SKM-1 (cell line): ENCODE measurements around the gene FIBCD1.
"Not testable (repeated sequence)": the region's sequence is repeated elsewhere in the genome, so short reads cannot be mapped to it uniquely, and the experiment has no call there.

Experiments used
- DNase-seq: peaks from one replicate; lab custom pipeline; 2025; ENCODE audit not compliant: unreplicated experiment; lab: John Stamatoyannopoulos, UW

FIBCD1 gene

GRCh38 chr9:130955947-130956621, 17.0 kb upstream of the FIBCD1 start:
- DNase-seq: no peak

DNA sequence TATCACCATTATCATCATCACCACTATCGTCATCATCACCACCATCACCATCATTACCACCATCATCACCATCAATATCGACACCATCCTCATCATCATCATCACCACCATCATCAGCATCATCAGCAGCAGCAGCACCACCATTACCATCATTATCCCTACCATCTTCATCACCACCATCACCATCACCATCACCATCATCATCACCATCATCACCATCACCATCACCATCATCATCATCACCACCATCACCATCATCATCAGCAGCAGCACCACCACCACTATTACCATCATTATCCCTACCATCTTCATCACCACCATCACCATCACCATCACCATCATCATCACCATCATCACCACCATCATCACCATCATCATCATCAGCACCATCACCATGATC, 15.9 kb upstream of the FIBCD1 start:
- DNase-seq: not testable (repeated sequence)

- DNase-seq: no peak
These were observed 15.3 kb upstream of the FIBCD1 start for GRCh38 chr9:130954317-130954716.

GRCh38 chr9:130952065-130952762, 13.2 kb upstream of the FIBCD1 start:
- DNase-seq: no peak

DNA sequence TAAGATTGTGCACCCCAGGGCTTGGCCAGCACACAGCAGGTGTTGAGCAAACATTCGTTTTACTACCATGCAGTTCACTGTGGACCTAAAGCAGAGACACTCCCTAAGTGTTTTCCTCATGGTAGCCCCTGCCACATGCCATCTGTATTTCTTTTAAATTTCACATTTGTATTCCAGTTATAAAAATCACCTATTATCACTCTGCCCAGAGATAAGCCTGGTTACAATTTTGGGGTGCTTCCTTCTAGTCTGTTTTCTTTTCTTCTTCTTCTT, 10.9 kb upstream of the FIBCD1 start:
- DNase-seq: no peak

DNA sequence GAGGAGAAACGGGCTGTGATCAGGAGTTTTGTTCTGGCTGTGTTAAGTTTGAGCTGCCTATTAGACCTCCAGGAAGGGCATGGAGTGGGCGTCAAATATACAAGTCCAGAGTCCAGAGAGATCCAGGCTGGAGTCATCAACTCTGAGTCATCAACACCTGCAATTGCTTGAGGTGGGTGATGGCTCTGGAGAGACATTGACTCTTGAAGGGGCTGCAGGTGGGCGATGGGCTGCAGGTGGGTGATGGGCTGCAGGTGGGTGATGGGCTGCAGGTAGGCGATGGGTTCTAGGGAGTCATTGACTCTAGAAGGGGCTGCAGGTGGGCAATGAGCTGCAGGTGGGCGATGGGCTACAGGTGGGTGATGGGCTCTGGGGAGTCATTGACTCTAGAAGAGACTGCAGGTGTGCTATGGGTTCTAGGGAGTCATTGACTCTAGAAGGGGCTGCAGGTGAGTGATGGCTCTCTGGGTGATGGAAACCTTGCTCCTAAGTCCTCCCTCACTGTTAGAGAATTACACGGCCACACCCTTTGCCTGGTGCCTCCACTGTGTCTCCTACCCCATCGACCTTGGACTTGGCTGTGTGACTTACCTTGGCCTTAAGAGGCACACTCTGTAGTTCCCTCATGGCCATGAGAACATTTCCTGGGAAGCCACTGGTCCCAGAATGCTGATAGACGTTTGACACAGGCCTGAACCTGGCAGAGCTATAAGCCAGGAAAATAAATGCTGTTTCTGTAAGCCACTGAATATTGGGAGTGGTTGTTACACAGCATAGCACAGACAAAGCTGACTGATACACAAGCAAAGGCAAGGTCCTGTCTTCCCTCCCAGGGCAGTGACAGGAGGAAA, 10.4 kb upstream of the FIBCD1 start:
- DNase-seq: no peak

DNA sequence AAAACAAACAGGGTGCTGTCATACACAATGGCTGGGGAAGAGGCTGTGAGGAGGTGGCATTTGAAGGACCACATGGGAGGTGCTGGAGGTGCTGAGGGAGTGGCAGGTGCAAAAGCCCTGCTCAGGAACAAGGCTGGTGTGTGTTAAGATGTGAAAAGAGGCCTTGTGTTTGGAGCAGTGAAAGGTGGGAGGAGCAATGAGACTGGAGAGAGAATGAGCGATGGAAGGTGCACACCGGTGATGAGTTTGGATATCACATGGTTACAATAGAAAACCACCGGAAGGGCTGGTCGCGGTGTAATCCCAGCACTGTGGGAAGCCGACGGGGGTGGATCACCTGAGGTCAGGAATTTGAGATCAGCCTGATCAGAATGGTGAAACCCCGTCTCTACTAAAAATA, 9.2 kb upstream of the FIBCD1 start:
- DNase-seq: no peak

- DNase-seq: no peak
These were observed 8.6 kb upstream of the FIBCD1 start for GRCh38 chr9:130947618-130948140.

GRCh38 chr9:130946766-130947617, 7.9 kb upstream of the FIBCD1 start:
- DNase-seq: no peak

DNA sequence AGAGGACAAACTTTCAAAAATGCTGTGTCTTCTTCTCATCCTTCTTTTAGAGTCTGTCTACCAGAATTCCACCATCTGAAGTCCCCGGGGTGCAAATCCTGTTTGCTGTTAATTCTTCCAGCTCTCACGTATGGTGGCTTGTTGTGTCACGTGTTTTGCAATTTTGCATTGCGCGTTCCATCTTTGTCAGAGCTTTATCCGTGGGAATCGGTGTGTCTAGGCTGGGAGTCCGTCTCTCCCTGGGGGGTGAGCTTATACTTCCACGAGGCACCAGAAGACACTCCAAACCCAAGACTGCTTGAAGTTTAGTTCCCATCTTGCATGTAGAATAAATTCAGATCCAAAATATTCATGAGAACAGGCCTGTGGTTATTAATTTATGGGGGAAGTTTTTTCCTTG, 6.1 kb upstream of the FIBCD1 start:
- no peak for DNase-seq

DNA sequence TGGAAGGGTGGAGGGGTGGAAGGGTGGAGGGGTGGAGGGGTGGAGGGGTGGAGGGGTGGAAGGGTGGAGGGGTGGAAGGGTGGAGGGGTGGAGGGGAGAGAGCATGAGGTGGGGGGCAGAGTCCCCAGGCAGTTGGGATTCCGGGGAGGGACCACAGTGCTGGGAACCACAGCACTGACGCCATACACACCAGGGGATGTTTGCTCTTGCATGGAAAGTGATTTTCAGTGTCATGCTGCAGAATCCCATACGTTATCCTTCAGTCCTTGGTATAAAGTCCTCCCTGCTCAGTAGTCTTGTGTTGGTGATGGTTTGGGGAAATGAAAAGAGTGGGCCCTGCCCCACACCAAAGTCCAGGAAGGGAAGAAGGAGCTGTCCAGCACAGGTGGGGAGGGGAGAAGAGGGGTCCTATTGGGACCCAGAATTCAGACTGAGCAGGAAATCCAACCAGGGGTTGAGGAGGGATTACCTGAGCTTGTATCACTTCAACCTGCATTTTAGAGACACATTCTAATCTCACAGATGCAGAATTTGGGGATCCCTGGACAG, 5.5 kb upstream of the FIBCD1 start:
- DNase-seq: no peak

DNA sequence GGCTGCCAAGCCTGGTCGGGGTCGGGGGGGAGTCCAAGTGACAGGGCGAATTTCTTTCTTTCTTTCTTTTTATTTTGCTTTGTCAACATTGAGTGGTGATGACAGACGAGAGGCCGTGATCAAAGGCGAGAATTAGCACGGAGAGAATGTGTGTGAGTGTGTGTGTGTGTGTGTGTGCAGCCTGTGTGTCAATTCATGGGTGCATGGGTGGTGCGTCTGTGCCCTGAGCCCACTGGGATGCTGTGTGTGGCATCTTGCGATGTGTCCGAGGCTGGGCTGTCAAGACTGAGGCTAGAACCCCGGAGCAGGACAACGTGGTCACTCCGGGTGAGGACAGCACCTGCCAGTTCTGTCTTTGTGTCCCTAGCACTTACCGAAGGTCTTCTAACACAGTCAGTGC, 4.7 kb upstream of the FIBCD1 start:
- DNase-seq: no peak

- DNase-seq: no peak
These were observed 4.2 kb upstream of the FIBCD1 start for GRCh38 chr9:130943221-130943620.

GRCh38 chr9:130942679-130943078, 3.6 kb upstream of the FIBCD1 start:
- DNase-seq: no peak

DNA sequence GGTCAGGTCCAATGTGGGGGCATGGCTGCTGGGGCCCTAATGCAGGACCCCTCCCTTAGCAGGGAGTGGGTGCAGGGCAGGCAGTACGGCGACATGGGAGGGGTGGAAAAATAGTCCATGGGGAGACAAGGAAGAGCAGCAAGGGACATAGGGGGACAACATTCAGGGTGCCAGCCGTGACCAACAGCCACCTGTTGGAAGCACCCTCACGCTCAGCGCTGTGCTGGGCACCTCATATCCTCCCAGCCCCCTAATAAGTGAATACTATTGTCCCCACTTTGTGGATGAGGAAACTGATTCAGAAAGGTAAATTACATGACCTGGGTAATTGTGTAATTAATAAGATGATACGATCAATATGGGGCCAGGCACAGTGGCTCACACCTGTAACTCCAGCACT, 3.0 kb upstream of the FIBCD1 start:
- DNase-seq: no peak

GRCh38 chr9:130940693-130941576, 1.9 kb upstream of the FIBCD1 start:
- no peak for DNase-seq

DNA sequence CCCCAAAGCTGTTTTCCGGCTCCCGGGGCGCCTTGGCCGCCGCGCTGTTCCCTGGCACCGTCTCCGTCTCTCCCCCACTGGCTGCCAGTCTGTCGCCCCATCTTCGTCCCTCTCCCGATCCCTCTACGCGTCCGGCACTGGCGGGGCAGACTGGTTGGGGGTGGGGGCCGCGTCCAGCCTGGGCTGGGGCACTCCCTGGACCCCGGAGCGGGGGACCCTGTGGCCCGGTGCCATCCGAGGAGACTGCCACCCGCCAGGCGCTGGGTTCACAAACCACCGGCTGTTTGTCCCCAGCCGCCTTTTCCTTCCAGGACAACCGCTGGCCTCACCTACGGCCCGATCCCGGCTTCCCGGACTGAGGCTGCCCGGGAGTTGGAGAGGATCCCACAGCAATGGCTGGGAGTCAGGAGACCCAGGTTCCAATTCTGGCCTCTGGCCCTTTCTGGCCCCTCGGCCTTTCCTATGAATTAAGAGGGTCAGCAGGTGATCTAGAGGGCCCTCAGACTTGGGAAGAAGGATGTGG, 1.0 kb upstream of the FIBCD1 start:
- no peak for DNase-seq

DNA sequence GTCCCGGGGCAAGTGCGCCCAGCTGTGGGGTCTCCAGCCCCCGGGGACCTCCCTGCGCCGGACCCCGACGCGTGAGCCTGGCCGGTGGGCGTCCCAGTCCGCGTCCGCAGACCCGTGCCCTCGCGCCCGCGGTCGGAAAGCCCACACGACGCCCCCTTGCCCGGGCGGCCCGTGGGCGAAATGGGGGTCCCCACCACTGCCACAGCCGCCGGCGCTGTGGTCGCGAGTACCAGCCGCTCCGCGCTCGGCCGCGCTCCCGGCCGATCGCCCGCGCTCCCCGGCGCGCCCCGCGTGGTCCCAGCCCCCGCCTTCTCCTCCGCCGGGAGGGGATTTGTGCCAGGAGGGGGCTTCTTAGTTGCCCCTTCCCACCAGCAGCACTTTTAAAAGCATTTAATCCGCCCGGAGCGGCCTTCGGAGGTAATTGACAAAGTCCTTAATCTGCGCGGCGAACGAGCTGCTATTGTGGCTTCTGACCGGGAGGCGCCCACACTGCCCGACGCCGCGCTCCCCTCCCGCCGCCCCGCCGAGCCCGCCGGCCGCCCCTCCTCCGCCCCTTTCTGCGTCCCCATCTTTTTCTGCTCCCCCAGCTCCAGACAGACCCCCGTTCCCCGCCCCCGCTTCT, 469 bp upstream of the FIBCD1 start:
- DNase-seq: no peak

GRCh38 chr9:130938184-130938651, 829 bp downstream of the FIBCD1 start:
- DNase-seq: no peak
